HAP-1 (cell line): Measurements from ENCODE around the gene TKT.

Experiments used
- DNase-seq, 2 experiments: peaks; one replicate each; pipeline ENCODE4 v3.0.0-alpha.2; 2016 to 2020; ENCODE audit warnings: low spot score in 2 of 2
- H3K27me3 ChIP-seq: fragments of 250-450 bp; sonication (Bioruptor Pico); 2 replicates; pipeline ENCODE4 v1.5.1; 2020; ENCODE audit warnings: low read depth, mild to moderate bottlenecking, moderate library complexity
- H3K36me3 ChIP-seq: fragments of 250-450 bp; sonication (Bioruptor Pico); replicated peaks from 2 replicates; pipeline ENCODE4 v1.5.1; 2020; ENCODE audit warnings: mild to moderate bottlenecking
- H3K4me1 ChIP-seq: fragments of 250-450 bp; sonication (Bioruptor Pico); 2 replicates; pipeline ENCODE4 v1.5.1; 2020; ENCODE audit warnings: mild to moderate bottlenecking
- H3K4me3 ChIP-seq: fragments of 250-450 bp; sonication (Bioruptor Pico); 2 replicates; pipeline ENCODE4 v1.5.1; 2020; ENCODE audit warnings: mild to moderate bottlenecking, moderate library complexity
- H3K9me3 ChIP-seq: fragments of 250-450 bp; sonication (Bioruptor Pico); 2 replicates; pipeline ENCODE4 v1.5.1; 2020; ENCODE audit warnings: mild to moderate bottlenecking, moderate library complexity
- in situ Hi-C: fragments of 300-500 bp; cut with MboI; formaldehyde crosslinking; loops from 3 replicates; pipeline ENCODE4 v1.14.3; 2020; ENCODE audit warnings: low sequenced_read_pairs, inconsistent platforms, mixed read lengths

Gene TKT

GRCh38 chr3:53188136-53188685 lies 67.6 kb downstream of the TKT start:
- peaks cover 41% of the 10 kb centered on the region for H3K36me3 ChIP-seq
- DNase-seq = no peak
- H3K4me3 ChIP-seq = no peak overlapping the region
- H3K9me3 ChIP-seq = no peaks in the 10 kb centered on the region
- H3K4me1 ChIP-seq = no peaks in the 10 kb centered on the region
- H3K27me3 ChIP-seq = no peaks in the 10 kb centered on the region
- in situ Hi-C loops = no loop called here

GRCh38 chr3:53187430-53187829 lies 68.4 kb downstream of the TKT start:
- Histone ChIP-seq H3K27me3 (no peaks in the 10 kb centered on the region), H3K4me3 (no peak overlapping the region), H3K4me1 (no peaks in the 10 kb centered on the region), H3K9me3 (no peaks in the 10 kb centered on the region), H3K36me3 (peaks cover 41% of the 10 kb centered on the region)
- in situ Hi-C loops = no loop called here
- DNase-seq = no peak

GRCh38 chr3:53186726-53187125 lies 69.1 kb downstream of the TKT start:
- H3K27me3 ChIP-seq = no peaks in the 10 kb centered on the region
- peaks cover 40% of the 10 kb centered on the region for H3K36me3 ChIP-seq
- no peak for DNase-seq
- H3K4me1 ChIP-seq = no peaks in the 10 kb centered on the region
- H3K9me3 ChIP-seq = no peaks in the 10 kb centered on the region
- in situ Hi-C loops = no loop called here
- no peak overlapping the region for H3K4me3 ChIP-seq

- DNase-seq = no peak
- H3K27me3 ChIP-seq = no peaks in the 10 kb centered on the region
- in situ Hi-C loops = no loop called here
- H3K4me1 ChIP-seq = no peaks in the 10 kb centered on the region
- H3K36me3 ChIP-seq = peaks cover 46% of the 10 kb centered on the region
- H3K9me3 ChIP-seq = no peaks in the 10 kb centered on the region
- H3K4me3 ChIP-seq = no peak overlapping the region
Observed at GRCh38 chr3:53185761-53186465, 69.9 kb downstream of the TKT start.

GRCh38 chr3:53184701-53185100 lies 71.1 kb downstream of the TKT start:
- Histone ChIP-seq H3K36me3 (peaks cover 37% of the 10 kb centered on the region), H3K4me1 (no peaks in the 10 kb centered on the region), H3K9me3 (no peaks in the 10 kb centered on the region), H3K4me3 (no peak overlapping the region), H3K27me3 (no peaks in the 10 kb centered on the region)
- in situ Hi-C loops = no loop called here
- no peak for DNase-seq

- in situ Hi-C loops = no loop called here
- DNase-seq = no peak
- H3K4me1 ChIP-seq = no peaks in the 10 kb centered on the region
- H3K4me3 ChIP-seq = no peak overlapping the region
- H3K36me3 ChIP-seq = peaks cover 26% of the 10 kb centered on the region
- H3K9me3 ChIP-seq = no peaks in the 10 kb centered on the region
- no peaks in the 10 kb centered on the region for H3K27me3 ChIP-seq
Observed at GRCh38 chr3:53183514-53183913, 72.3 kb downstream of the TKT start.

GRCh38 chr3:53182764-53183355 lies 73.0 kb downstream of the TKT start:
- Histone ChIP-seq H3K27me3 (no peaks in the 10 kb centered on the region), H3K36me3 (peaks cover 23% of the 10 kb centered on the region), H3K4me1 (no peaks in the 10 kb centered on the region), H3K9me3 (no peaks in the 10 kb centered on the region), H3K4me3 (no peak overlapping the region)
- DNase-seq = no peak
- in situ Hi-C loops = no loop called here

GRCh38 chr3:53181528-53181927 lies 74.3 kb downstream of the TKT start:
- Histone ChIP-seq H3K36me3 (peaks cover 19% of the 10 kb centered on the region), H3K4me3 (no peak overlapping the region), H3K9me3 (no peaks in the 10 kb centered on the region), H3K27me3 (no peaks in the 10 kb centered on the region), H3K4me1 (no peaks in the 10 kb centered on the region)
- DNase-seq = no peak
- in situ Hi-C loops = no loop called here

GRCh38 chr3:53181024-53181371 lies 74.8 kb downstream of the TKT start:
- DNase-seq = no peak
- no peaks in the 10 kb centered on the region for H3K4me1 ChIP-seq
- no peaks in the 10 kb centered on the region for H3K9me3 ChIP-seq
- no peaks in the 10 kb centered on the region for H3K27me3 ChIP-seq
- peaks cover 15% of the 10 kb centered on the region for H3K36me3 ChIP-seq
- in situ Hi-C loops = no loop called here
- H3K4me3 ChIP-seq = no peak overlapping the region

- DNase-seq = no peak
- H3K9me3 ChIP-seq = no peaks in the 10 kb centered on the region
- H3K27me3 ChIP-seq = no peaks in the 10 kb centered on the region
- H3K4me1 ChIP-seq = no peaks in the 10 kb centered on the region
- H3K36me3 ChIP-seq = peaks cover 14% of the 10 kb centered on the region
- in situ Hi-C loops = no loop called here
- no peak overlapping the region for H3K4me3 ChIP-seq
Observed at GRCh38 chr3:53180305-53181023, 75.4 kb downstream of the TKT start.

GRCh38 chr3:53179580-53179979 lies 76.2 kb downstream of the TKT start:
- in situ Hi-C loops = no loop called here
- Histone ChIP-seq H3K4me1 (no peaks in the 10 kb centered on the region), H3K36me3 (peaks cover 14% of the 10 kb centered on the region)

GRCh38 chr3:53178246-53178645 lies 77.6 kb downstream of the TKT start:
- Histone ChIP-seq H3K9me3 (no peaks in the 10 kb centered on the region), H3K36me3 (peaks cover 9% of the 10 kb centered on the region), H3K4me1 (no peaks in the 10 kb centered on the region), H3K4me3 (no peak overlapping the region), H3K27me3 (no peaks in the 10 kb centered on the region)
- no peak for DNase-seq
- in situ Hi-C loops = no loop called here

More at GRCh38 chr3:53179580-53179979, 76.2 kb downstream of the TKT start:
- Histone ChIP-seq H3K9me3 (no peaks in the 10 kb centered on the region), H3K27me3 (no peaks in the 10 kb centered on the region), H3K4me3 (no peak overlapping the region)
- DNase-seq = no peak

GRCh38 chr3:53175613-53176540 lies 79.9 kb downstream of the TKT start:
- H3K27me3 ChIP-seq = no peaks in the 10 kb centered on the region
- H3K36me3 ChIP-seq = no peaks in the 10 kb centered on the region; the same call in 1 of the 2 replicates
- DNase-seq = no peak
- no peaks in the 10 kb centered on the region for H3K4me1 ChIP-seq
- H3K9me3 ChIP-seq = no peaks in the 10 kb centered on the region
- H3K4me3 ChIP-seq = no peak overlapping the region
- in situ Hi-C loops = no loop called here
